22Rv1 (cell line): ENCODE data around the gene CFAP99.

Experiments used
- ZFX ChIP-seq: fragments of 450-650 bp; IDR thresholded peaks from 2 replicates; pipeline ENCODE4 v1.6.1; 2017; ENCODE audit warnings: antibody characterized with exemption, borderline replicate concordance
- TF ChIP-seq, protein P1 (sequence below): fragments of 450-650 bp; IDR thresholded peaks from 2 replicates; pipeline ENCODE4 v1.5.1; 2017; ENCODE audit warnings: mild to moderate bottlenecking

GRCh38 chr4:2375427-2375826 lies 43.3 kb upstream of the CFAP99 start:
- TF ChIP-seq, protein P1, sequence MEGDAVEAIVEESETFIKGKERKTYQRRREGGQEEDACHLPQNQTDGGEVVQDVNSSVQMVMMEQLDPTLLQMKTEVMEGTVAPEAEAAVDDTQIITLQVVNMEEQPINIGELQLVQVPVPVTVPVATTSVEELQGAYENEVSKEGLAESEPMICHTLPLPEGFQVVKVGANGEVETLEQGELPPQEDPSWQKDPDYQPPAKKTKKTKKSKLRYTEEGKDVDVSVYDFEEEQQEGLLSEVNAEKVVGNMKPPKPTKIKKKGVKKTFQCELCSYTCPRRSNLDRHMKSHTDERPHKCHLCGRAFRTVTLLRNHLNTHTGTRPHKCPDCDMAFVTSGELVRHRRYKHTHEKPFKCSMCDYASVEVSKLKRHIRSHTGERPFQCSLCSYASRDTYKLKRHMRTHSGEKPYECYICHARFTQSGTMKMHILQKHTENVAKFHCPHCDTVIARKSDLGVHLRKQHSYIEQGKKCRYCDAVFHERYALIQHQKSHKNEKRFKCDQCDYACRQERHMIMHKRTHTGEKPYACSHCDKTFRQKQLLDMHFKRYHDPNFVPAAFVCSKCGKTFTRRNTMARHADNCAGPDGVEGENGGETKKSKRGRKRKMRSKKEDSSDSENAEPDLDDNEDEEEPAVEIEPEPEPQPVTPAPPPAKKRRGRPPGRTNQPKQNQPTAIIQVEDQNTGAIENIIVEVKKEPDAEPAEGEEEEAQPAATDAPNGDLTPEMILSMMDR = no peak
- TF ChIP-seq ZFX = no peak
